DND-41 (cell line): ENCODE results near the gene SERPINH1.
A peak's percentile ranks its signal among the peaks of the same experiment; 100 is the strongest.

Experiments used
- ATAC-seq: fragments of 200-7000 bp; cut with Tn5 transposase; 3 replicates; pipeline ENCODE4 v1.9.1; 2021; ENCODE audit warnings: low read depth; ENCODE audit not compliant: insufficient read depth
- DNase-seq: peaks from one replicate; pipeline ENCODE4 v3.0.0-alpha.2; 2020
- H2AFZ ChIP-seq: 2 replicates; pipeline ENCODE4 v1.6.0; 2012; ENCODE audit warnings: low read depth, low read length
- H3K27ac ChIP-seq: 2 replicates; pipeline ENCODE4 v1.5.1; 2012; ENCODE audit warnings: low read length, inconsistent platforms
- H3K27me3 ChIP-seq: fragments of 200-600 bp; sonication (generic); 2 replicates; pipeline ENCODE4 v1.6.0; 2012; ENCODE audit warnings: low read length, mild to moderate bottlenecking, inconsistent platforms; ENCODE audit not compliant: insufficient read depth, poor library complexity
- H3K36me3 ChIP-seq: 2 replicates; pipeline ENCODE4 v1.5.1; 2012; ENCODE audit warnings: low read length, inconsistent platforms; ENCODE audit not compliant: insufficient read depth
- H3K4me1 ChIP-seq: 2 replicates; pipeline ENCODE4 v1.5.1; 2012; ENCODE audit warnings: mild to moderate bottlenecking, low read length; ENCODE audit not compliant: insufficient read depth
- H3K4me2 ChIP-seq: 2 replicates; pipeline ENCODE4 v1.6.0; 2012; ENCODE audit warnings: mild to moderate bottlenecking, moderate library complexity, low read length, inconsistent platforms; ENCODE audit not compliant: insufficient read depth
- H3K4me3 ChIP-seq, 2 experiments: fragments of 200-600 bp in 1 of 2; shearing (Covaris generic) in 1 of 2; 2 replicates each; pipeline ENCODE4 v1.5.1; 2012 to 2016; ENCODE audit warnings: inconsistent platforms in 2 of 2, low read length in 2 of 2, mild to moderate bottlenecking in 2 of 2, low read depth in 1 of 2, moderate library complexity in 1 of 2
- H3K79me2 ChIP-seq: 2 replicates; pipeline ENCODE4 v1.6.0; 2012; ENCODE audit warnings: low read length, inconsistent platforms; ENCODE audit not compliant: insufficient read depth
- H3K9ac ChIP-seq: 2 replicates; pipeline ENCODE4 v1.6.0; 2012; ENCODE audit warnings: low read depth, mild to moderate bottlenecking, inconsistent platforms, low read length, moderate library complexity
- H3K9me3 ChIP-seq: 2 replicates; pipeline ENCODE4 v1.5.1; 2012; ENCODE audit warnings: low read length, moderate library complexity, mild to moderate bottlenecking, inconsistent platforms; ENCODE audit not compliant: insufficient read depth, severe bottlenecking
- H4K20me1 ChIP-seq: 2 replicates; pipeline ENCODE4 v1.6.0; 2012; ENCODE audit warnings: low read length; ENCODE audit not compliant: insufficient read depth
- EZH2 ChIP-seq: IDR thresholded peaks from 3 replicates; pipeline ENCODE4 v1.6.1; 2012; ENCODE audit warnings: borderline replicate concordance, low read depth, mild to moderate bottlenecking, moderate library complexity, low read length, inconsistent platforms; ENCODE audit not compliant: severe bottlenecking
- TF ChIP-seq, protein P1 (sequence below): IDR thresholded peaks from 2 replicates; pipeline ENCODE4 v1.5.1; 2012; ENCODE audit warnings: borderline replicate concordance, low read length, moderate library complexity, mild to moderate bottlenecking; ENCODE audit not compliant: poor library complexity, severe bottlenecking; ENCODE audit errors: extremely low read depth

Gene SERPINH1

DNA sequence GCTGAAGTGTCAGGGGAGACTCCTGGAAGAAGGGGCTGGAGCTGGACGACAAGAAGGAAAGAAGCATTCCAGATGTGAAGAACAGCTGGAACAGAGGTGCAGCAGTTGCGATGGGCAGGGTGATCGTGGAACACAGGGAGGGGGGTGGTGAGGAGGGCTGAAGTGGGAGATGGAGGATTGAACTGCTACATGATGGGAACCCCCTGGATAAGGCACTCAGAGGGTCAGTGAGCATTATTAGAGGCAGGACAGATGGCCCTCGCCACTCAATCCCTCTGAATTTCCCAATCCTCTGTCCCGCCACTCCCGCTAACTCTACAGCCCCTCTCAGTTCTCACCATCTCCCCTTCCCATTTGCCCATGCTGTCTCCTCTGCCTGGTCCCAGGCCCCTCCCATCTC, 14.0 kb downstream of the SERPINH1 start:
- ATAC-seq (no peak), DNase-seq (no peak)
- Histone ChIP-seq H2AFZ (no peak overlapping the region), H3K4me1 (no peaks in the 10 kb centered on the region), H4K20me1 (no peaks in the 10 kb centered on the region), H3K4me3 (no peak overlapping the region), H3K27ac (no peak overlapping the region), H3K9ac (no peak overlapping the region), H3K36me3 (peaks cover 20% of the 10 kb centered on the region), H3K9me3 (no peaks in the 10 kb centered on the region), H3K79me2 (no peaks in the 10 kb centered on the region), H3K4me2 (no peak overlapping the region), H3K27me3 (peaks cover 10% of the 10 kb centered on the region)
- TF ChIP-seq, protein P1, sequence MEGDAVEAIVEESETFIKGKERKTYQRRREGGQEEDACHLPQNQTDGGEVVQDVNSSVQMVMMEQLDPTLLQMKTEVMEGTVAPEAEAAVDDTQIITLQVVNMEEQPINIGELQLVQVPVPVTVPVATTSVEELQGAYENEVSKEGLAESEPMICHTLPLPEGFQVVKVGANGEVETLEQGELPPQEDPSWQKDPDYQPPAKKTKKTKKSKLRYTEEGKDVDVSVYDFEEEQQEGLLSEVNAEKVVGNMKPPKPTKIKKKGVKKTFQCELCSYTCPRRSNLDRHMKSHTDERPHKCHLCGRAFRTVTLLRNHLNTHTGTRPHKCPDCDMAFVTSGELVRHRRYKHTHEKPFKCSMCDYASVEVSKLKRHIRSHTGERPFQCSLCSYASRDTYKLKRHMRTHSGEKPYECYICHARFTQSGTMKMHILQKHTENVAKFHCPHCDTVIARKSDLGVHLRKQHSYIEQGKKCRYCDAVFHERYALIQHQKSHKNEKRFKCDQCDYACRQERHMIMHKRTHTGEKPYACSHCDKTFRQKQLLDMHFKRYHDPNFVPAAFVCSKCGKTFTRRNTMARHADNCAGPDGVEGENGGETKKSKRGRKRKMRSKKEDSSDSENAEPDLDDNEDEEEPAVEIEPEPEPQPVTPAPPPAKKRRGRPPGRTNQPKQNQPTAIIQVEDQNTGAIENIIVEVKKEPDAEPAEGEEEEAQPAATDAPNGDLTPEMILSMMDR = no peak
- TF ChIP-seq EZH2 = no peak

DNA sequence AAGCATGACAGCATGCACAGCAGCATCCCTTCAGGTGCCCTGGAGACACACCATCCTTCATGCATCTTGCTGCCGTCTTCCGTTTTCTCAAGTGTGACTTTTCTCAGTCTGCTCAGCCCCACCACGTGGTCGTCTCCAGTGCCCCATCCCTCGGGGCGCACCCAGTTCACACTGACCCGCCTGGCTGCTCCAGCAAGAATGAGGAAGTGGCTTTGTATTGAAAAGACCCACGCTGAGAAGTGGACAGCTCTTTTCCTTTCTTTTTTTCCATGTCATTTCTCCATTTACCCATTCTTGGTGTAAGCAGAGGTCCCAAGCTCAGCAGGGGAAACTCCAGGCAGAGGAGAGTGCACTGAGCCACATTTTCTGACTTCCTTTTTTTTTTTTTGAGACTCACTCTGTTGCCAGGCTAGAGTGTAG, 14.5 kb downstream of the SERPINH1 start:
- no peaks in the 10 kb centered on the region for H3K4me1 ChIP-seq
- TF ChIP-seq EZH2 = no peak
- TF ChIP-seq, protein P1 = no peak
- H3K79me2 ChIP-seq = no peaks in the 10 kb centered on the region
- DNase-seq = no peak
- H4K20me1 ChIP-seq = no peaks in the 10 kb centered on the region
- no peaks in the 10 kb centered on the region for H3K9me3 ChIP-seq
- H3K36me3 ChIP-seq = peaks cover 16% of the 10 kb centered on the region
- no peak overlapping the region for H3K4me2 ChIP-seq
- H3K4me3 ChIP-seq = no peak overlapping the region
- no peak for ATAC-seq
- no peak overlapping the region for H3K9ac ChIP-seq
- H3K27ac ChIP-seq = no peak overlapping the region
- H3K27me3 ChIP-seq = peaks cover 10% of the 10 kb centered on the region
- H2AFZ ChIP-seq = no peak overlapping the region

DNA sequence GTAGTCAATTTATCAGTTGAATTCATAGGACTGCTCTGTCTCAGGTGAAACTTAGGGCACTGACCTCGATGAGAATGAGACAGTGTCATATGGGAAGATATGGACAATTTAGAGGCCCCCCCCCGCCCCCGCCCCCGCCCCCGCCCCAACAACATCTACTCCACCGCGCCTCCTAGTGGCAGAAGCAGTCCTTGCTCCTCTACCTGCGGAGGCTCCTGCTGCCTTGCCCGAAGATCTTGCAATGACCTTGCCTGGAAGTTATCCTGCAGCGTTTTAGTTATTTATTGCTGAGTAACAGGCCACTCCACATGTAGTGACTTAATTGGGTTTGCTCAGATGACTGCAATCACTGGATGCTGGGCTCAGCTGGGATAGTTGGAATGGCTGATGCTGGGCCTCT, 15.2 kb downstream of the SERPINH1 start:
- Histone ChIP-seq H3K9ac (no peak overlapping the region), H3K4me2 (no peak overlapping the region), H3K79me2 (no peaks in the 10 kb centered on the region), H2AFZ (no peak overlapping the region), H3K27ac (no peak overlapping the region), H3K9me3 (no peaks in the 10 kb centered on the region), H3K4me3 (no peak overlapping the region), H3K27me3 (peaks cover 10% of the 10 kb centered on the region), H4K20me1 (no peaks in the 10 kb centered on the region), H3K4me1 (no peaks in the 10 kb centered on the region), H3K36me3 (peaks cover 10% of the 10 kb centered on the region; the same call in 1 of the 2 replicates)
- peak; percentile 67 for ATAC-seq
- no peak for TF ChIP-seq EZH2
- TF ChIP-seq, protein P1 = peak; percentile 61
- peak; percentile 57 for DNase-seq

DNA sequence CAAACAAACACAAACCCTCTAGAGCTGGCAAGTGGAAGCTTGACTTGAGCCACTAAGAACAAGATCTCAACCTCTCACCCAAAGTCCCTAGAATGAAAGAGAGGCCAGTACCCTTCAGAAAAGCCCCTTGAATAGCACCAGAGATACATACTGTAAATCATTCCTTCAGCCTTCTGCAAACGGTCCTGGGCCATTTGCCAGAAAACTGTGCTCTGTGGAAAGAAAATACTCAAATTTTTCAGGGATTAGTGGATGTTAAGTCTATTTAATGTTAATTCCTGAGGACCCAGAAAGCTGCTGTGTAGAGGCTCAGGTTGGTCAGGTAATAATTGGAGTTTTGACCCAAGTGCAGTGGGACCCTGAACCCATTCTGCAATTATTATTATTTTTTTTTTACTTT, 16.9 kb downstream of the SERPINH1 start:
- H3K27ac ChIP-seq = no peak overlapping the region
- peaks cover 15% of the 10 kb centered on the region for H3K27me3 ChIP-seq
- no peaks in the 10 kb centered on the region for H4K20me1 ChIP-seq
- H3K36me3 ChIP-seq = no peaks in the 10 kb centered on the region
- H3K79me2 ChIP-seq = no peaks in the 10 kb centered on the region
- TF ChIP-seq EZH2 = no peak
- TF ChIP-seq, protein P1 = no peak
- H3K4me2 ChIP-seq = no peak overlapping the region
- ATAC-seq (no peak), DNase-seq (no peak)
- H3K4me3 ChIP-seq = no peak overlapping the region
- H3K9ac ChIP-seq = no peak overlapping the region
- H2AFZ ChIP-seq = no peak overlapping the region
- H3K9me3 ChIP-seq = no peaks in the 10 kb centered on the region
- H3K4me1 ChIP-seq = peaks cover 17% of the 10 kb centered on the region
